Thyroid gland (tissue), 4 donors: Measurements from ENCODE around the gene DAB1. TPM values are rescaled to one million over a fixed set of nuclear protein-coding genes. Genes with fewer than 3 reads are reported as not detected.

ENCODE experiments used
- DNase-seq, 2 donors: peaks; one replicate each; pipeline ENCODE4 v3.0.0-alpha.2; 2019
- H3K27ac ChIP-seq, 3 donors: fragments of 200-600 bp; sonication (generic); 1 replicate in 2 of 3; 2 replicates in 1 of 3; pipeline ENCODE4 v1.5.1; 2016 to 2019; ENCODE audit warnings: mild to moderate bottlenecking in 1 of 3, moderate library complexity in 1 of 3
- H3K27me3 ChIP-seq: fragments of 200-600 bp; sonication (generic); one replicate; pipeline ENCODE4 v1.5.1; 2019
- H3K36me3 ChIP-seq, 2 donors: fragments of 200-600 bp; sonication (generic); one replicate each; pipeline ENCODE4 v1.5.1; 2016 to 2019
- H3K4me1 ChIP-seq, 2 donors: fragments of 200-600 bp; sonication (generic); one replicate each; pipeline ENCODE4 v1.5.1; 2017 to 2019
- H3K4me3 ChIP-seq, 3 donors: fragments of 200-600 bp; sonication (generic); replicated peaks in 1 of 3; 1 replicate in 2 of 3; 2 replicates in 1 of 3; pipeline ENCODE4 v1.5.1; 2016; ENCODE audit warnings: mild to moderate bottlenecking in 1 of 3
- H3K9me3 ChIP-seq: fragments of 200-600 bp; sonication (generic); one replicate; pipeline ENCODE4 v1.5.1; 2017
- POLR2A ChIP-seq, 2 donors: fragments of 450-650 bp; IDR thresholded peaks; one replicate each; pipeline ENCODE4 v1.6.1; 2017; ENCODE audit warnings: antibody characterized with exemption in 2 of 2, mild to moderate bottlenecking in 2 of 2, moderate library complexity in 1 of 2
- WGBS, 2 donors: methylation state at CpG; one replicate each; pipeline ENCODE4 v1.1.5; 2017; 5-methylcytosine and 5-hydroxymethylcytosine counted together
- intact Hi-C: fragments of 100-400 bp; cut with DNase I; formaldehyde crosslinking; loops from one replicate; pipeline ENCODE4 v1.15.1; 2023
- total RNA-seq, 4 donors: library from RNA; depleted of rRNA; stranded (reverse); fragments of >200 nt; gene quantifications; one replicate each; pipeline ENCODE4 v1.2.3, GENCODE V29; 2016
- TF ChIP-seq, protein P1 (sequence below), 6 experiments: fragments of 200-600 bp in 3 of 6; fragments of 450-650 bp in 3 of 6; sonication (generic) in 3 of 6; IDR thresholded peaks; one replicate each; pipeline ENCODE4 v1.5.1; 2016 to 2019; ENCODE audit warnings: antibody characterized with exemption in 6 of 6, mild to moderate bottlenecking in 2 of 6, inconsistent platforms in 1 of 6, moderate library complexity in 1 of 6

The DAB1 gene
- total RNA-seq, 4 donors from 2014 or later = under 0.01 to 0.83 (median 0.21) TPM

DNA sequence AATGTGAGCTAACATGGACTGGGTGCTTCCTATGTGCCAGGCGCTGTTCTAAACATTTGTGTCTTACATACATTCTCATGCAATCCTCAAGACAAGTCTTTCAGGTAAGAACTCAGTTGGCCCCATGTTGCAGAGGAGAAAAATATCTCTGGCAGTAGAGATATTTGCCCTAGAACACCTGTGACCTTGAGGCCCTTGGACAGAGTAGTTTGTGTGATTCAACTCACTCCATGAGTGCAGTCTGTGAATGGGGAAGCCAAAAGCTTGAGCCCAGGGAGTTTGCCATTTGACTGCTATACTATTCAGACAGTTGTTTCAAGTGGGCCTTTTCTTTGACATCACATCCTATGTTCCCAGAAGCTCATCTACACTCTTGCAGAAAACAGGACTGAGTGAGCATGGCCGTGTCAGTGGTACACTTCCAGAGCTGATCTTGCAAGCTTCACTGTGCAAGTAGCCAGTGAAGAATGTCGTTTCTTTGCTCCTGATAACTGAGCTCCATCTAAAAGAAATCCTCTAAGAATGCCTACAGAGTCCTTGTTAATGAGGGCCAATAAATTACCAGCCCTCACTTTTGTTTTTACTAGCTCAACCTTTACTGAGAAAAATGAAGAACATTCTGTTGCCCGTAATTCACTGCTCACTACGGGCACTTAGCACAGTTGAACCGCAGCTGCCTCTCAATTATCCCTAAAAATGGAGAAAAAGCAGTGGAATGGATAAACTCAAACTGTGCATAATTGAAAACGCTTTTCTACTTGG lies 359.3 kb downstream of the DAB1 start:
- H3K4me3 ChIP-seq = no peak overlapping the region
- H3K27me3 ChIP-seq = no peaks in the 10 kb centered on the region
- no peak overlapping the region for H3K27ac ChIP-seq
- DNase-seq = no peak
- no peaks in the 10 kb centered on the region for H3K36me3 ChIP-seq
- peaks cover 0 to 4% of the 10 kb centered on the region in 2 donors for H3K4me1 ChIP-seq
- no peaks in the 10 kb centered on the region for H3K9me3 ChIP-seq
- intact Hi-C loops = no loop called here
- WGBS, 2 donors = 83 to 88% methylated on average over 7 of the region's 7 CpGs
- no peak for TF ChIP-seq POLR2A (IDR thresholded peaks at IDR 0.05)
- TF ChIP-seq, protein P1, sequence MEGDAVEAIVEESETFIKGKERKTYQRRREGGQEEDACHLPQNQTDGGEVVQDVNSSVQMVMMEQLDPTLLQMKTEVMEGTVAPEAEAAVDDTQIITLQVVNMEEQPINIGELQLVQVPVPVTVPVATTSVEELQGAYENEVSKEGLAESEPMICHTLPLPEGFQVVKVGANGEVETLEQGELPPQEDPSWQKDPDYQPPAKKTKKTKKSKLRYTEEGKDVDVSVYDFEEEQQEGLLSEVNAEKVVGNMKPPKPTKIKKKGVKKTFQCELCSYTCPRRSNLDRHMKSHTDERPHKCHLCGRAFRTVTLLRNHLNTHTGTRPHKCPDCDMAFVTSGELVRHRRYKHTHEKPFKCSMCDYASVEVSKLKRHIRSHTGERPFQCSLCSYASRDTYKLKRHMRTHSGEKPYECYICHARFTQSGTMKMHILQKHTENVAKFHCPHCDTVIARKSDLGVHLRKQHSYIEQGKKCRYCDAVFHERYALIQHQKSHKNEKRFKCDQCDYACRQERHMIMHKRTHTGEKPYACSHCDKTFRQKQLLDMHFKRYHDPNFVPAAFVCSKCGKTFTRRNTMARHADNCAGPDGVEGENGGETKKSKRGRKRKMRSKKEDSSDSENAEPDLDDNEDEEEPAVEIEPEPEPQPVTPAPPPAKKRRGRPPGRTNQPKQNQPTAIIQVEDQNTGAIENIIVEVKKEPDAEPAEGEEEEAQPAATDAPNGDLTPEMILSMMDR (IDR thresholded peaks at IDR 0.05) = no peak

DNA sequence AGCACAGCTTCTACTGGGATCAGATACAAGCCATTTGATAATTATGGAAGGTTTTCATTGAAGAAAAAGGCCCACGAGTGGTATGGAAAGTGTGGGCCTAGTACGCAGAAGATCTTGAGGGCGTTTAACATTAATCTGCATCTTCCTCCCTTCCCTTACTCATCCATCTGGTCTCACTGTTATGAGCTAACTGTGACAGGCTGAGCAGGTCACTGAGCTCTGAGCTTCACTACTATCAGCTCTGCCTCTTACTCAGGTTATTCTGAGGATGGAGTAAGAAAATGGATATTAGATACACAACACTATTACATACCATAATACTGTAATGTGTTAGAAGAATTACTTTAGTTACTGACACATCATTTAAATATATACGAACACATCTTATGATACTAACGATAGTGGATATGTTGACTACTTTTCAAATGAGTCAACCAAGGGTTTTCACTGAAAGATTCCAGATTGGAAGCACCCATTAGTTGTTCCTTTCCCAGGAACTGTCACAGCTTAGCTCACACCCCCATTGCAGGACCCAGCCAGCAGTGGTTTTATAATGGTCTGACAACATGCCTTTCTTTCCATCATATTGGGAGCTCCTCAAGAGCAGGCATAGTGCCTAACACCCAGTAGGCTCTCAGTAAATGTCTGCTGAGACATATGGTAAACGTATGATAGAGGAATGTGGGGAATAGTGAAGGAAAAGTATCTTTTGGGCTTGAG lies 360.3 kb downstream of the DAB1 start:
- WGBS, 2 donors = 94 to 96% methylated on average over 6 of the region's 6 CpGs
- intact Hi-C loops = no loop called here

DNA sequence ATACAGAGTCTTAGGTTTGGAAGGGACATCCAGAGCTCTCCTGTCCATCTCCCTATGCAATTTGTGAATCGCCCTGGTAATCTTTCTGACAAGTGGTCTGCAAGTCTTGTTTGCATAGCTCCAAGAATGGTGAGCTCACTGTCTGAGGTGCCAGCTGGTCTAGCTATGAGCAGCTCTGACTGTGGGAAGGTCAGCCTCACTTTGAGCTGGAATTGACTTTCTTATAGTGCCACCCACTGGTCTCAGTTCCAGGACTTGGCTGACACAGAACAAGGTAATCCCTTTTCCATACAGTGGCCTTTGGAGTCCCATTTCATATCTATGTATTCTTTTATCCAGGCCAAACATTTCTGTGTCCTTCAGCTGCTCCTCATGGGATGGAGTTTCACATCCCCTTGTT lies 362.5 kb downstream of the DAB1 start:
- Histone ChIP-seq H3K9me3 (no peaks in the 10 kb centered on the region), H3K27me3 (no peaks in the 10 kb centered on the region), H3K36me3 (no peaks in the 10 kb centered on the region), H3K4me3 (no peak overlapping the region), H3K4me1 (no peaks in the 10 kb centered on the region), H3K27ac (no peak overlapping the region)
- 61 to 75% methylated on average over 1 of the region's 1 CpG for WGBS, 2 donors
- DNase-seq = no peak
- intact Hi-C loops = no loop called here
- no peak for TF ChIP-seq POLR2A (IDR thresholded peaks at IDR 0.05)
- TF ChIP-seq, protein P1 (IDR thresholded peaks at IDR 0.05) = no peak

More for the DNA sequence above, 360.3 kb downstream of the DAB1 start:
- Histone ChIP-seq H3K4me1 (peaks cover 0 to 4% of the 10 kb centered on the region in 2 donors), H3K27me3 (no peaks in the 10 kb centered on the region), H3K27ac (no peak overlapping the region), H3K4me3 (no peak overlapping the region), H3K36me3 (no peaks in the 10 kb centered on the region), H3K9me3 (no peaks in the 10 kb centered on the region)
- TF ChIP-seq, protein P1 (IDR thresholded peaks at IDR 0.05) = no peak
- no peak for TF ChIP-seq POLR2A (IDR thresholded peaks at IDR 0.05)
- DNase-seq = no peak

DNA sequence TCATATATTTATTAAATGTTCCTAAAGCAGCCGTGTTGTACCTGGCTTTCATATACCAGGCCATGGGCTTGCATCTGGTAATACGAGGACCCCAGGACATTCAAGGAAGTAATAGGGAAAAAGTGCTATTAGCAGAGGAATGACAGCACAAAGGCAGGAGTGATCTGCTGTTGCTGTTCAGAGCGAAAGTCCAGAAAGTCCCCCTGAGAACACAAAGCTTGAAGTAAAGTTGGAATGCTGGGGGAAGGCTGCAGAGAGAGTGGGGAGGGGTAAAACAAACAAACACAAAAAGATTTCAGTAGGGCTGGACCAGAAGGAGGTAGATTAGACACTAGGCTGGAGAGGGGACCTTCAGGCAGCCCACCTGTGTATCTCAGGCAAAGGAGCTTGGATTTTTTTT lies 363.4 kb downstream of the DAB1 start:
- H3K4me3 ChIP-seq = no peak overlapping the region
- 79 to 89% methylated on average over 3 of the region's 3 CpGs for WGBS, 2 donors
- no peaks in the 10 kb centered on the region for H3K9me3 ChIP-seq
- DNase-seq = no peak
- H3K4me1 ChIP-seq = no peaks in the 10 kb centered on the region
- TF ChIP-seq, protein P1 (IDR thresholded peaks at IDR 0.05) = no peak
- no peak for TF ChIP-seq POLR2A (IDR thresholded peaks at IDR 0.05)
- intact Hi-C loops = no loop called here
- H3K27me3 ChIP-seq = no peaks in the 10 kb centered on the region
- H3K27ac ChIP-seq = no peak overlapping the region
- no peaks in the 10 kb centered on the region for H3K36me3 ChIP-seq
